ENCODE results near the gene YPEL3.
A peak's percentile ranks its signal among the peaks of the same experiment; 100 is the strongest.

The YPEL3 gene

GRCh38 chr16:30054959-30055553, 41.0 kb downstream of the YPEL3 start:
- TF ChIP-seq CTCF (IDR thresholded peaks at IDR 0.05; ENCODE audit: insufficient read depth, low read length) (peak; percentile 71), SPI1 (IDR thresholded peaks at IDR 0.05; ENCODE audit: borderline replicate concordance, low read depth) (no peak), GABPA (IDR thresholded peaks at IDR 0.05; ENCODE audit: low read depth) (no peak)
- Histone ChIP-seq H3K27me3 (ENCODE audit: insufficient read depth, poor library complexity, severe bottlenecking) (no peaks in the 10 kb centered on the region), H3K4me3 (replicated peaks; ENCODE audit: insufficient read depth, low read length) (no peak overlapping the region), H3K27ac (replicated peaks) (no peak overlapping the region)
- DNase-seq (ENCODE audit: low read depth in 1 of 2, low spot score in 1 of 2), result peak in 1 of 2 experiments; percentile 61

- H3K27ac ChIP-seq (replicated peaks), result no peak overlapping the region
Observed at GRCh38 chr16:30054451-30054850, 41.6 kb downstream of the YPEL3 start.

GRCh38 chr16:30053376-30054015, 42.5 kb downstream of the YPEL3 start:
- TF ChIP-seq SPI1 (IDR thresholded peaks at IDR 0.05; ENCODE audit: borderline replicate concordance, low read depth), result peak; percentile 49; the same call in 1 of the 2 replicates
- TF ChIP-seq REST (IDR thresholded peaks at IDR 0.05; ENCODE audit: insufficient replicate concordance, low read depth), result no peak
- TF ChIP-seq CTCF (IDR thresholded peaks at IDR 0.05; ENCODE audit: insufficient read depth, low read length), result no peak
- no peak for TF ChIP-seq GABPA (IDR thresholded peaks at IDR 0.05; ENCODE audit: low read depth)
- Histone ChIP-seq H3K4me3 (replicated peaks; ENCODE audit: insufficient read depth, low read length) (peak overlapping the region; percentile 82), H3K27ac (replicated peaks) (peak overlapping the region; percentile 88), H3K27me3 (ENCODE audit: insufficient read depth, poor library complexity, severe bottlenecking) (no peaks in the 10 kb centered on the region)
- DNase-seq (ENCODE audit: low read depth in 1 of 2, low spot score in 1 of 2), result no peak

More at GRCh38 chr16:30054451-30054850, 41.6 kb downstream of the YPEL3 start:
- DNase-seq (ENCODE audit: low read depth in 1 of 2, low spot score in 1 of 2), result no peak
- Histone ChIP-seq H3K4me3 (replicated peaks; ENCODE audit: insufficient read depth, low read length) (no peak overlapping the region), H3K27me3 (ENCODE audit: insufficient read depth, poor library complexity, severe bottlenecking) (no peaks in the 10 kb centered on the region)
- TF ChIP-seq POLR2AphosphoS5 (IDR thresholded peaks at IDR 0.05; ENCODE audit: low read depth), result no peak
- TF ChIP-seq SPI1 (IDR thresholded peaks at IDR 0.05; ENCODE audit: borderline replicate concordance, low read depth), result no peak
- TF ChIP-seq CTCF (IDR thresholded peaks at IDR 0.05; ENCODE audit: insufficient read depth, low read length), result no peak
- no peak for TF ChIP-seq REST (IDR thresholded peaks at IDR 0.05; ENCODE audit: insufficient replicate concordance, low read depth)
- no peak for TF ChIP-seq GABPA (IDR thresholded peaks at IDR 0.05; ENCODE audit: low read depth)

Measured in HL-60 (cell line).